ENCODE results near the gene STK32B.

DNA sequence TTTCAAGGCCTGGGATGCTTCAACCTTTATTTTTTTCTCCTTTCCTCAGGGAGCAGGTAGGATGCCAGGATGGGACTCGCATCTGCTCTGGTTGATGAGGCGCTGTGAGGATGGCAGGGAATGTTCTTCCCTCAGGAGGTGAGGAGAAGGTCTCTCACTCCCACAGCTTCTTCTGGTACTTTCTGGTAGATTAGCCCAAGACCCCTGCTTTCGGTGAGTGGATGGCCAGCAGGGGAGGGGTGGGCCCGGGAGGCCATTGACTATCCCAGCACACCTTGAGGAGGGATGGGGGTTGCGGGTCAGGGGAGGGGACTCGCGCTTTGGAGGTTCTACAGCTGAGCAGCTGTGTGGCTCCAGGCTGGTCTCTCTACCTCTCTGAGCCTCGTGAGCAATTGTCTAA is 46.8 kb upstream of the STK32B start:
- TF ChIP-seq, protein P1, sequence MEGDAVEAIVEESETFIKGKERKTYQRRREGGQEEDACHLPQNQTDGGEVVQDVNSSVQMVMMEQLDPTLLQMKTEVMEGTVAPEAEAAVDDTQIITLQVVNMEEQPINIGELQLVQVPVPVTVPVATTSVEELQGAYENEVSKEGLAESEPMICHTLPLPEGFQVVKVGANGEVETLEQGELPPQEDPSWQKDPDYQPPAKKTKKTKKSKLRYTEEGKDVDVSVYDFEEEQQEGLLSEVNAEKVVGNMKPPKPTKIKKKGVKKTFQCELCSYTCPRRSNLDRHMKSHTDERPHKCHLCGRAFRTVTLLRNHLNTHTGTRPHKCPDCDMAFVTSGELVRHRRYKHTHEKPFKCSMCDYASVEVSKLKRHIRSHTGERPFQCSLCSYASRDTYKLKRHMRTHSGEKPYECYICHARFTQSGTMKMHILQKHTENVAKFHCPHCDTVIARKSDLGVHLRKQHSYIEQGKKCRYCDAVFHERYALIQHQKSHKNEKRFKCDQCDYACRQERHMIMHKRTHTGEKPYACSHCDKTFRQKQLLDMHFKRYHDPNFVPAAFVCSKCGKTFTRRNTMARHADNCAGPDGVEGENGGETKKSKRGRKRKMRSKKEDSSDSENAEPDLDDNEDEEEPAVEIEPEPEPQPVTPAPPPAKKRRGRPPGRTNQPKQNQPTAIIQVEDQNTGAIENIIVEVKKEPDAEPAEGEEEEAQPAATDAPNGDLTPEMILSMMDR (conservative IDR thresholded peaks at IDR 0.05; ENCODE audit: low read depth, low read length), result no peak
- TF ChIP-seq EZH2 (IDR thresholded peaks at IDR 0.05; ENCODE audit: low read length, unreplicated experiment), result no peak
